G401 (cell line): ENCODE measurements around the gene IGFBP3. TPM values are rescaled to one million over a fixed set of nuclear protein-coding genes. Genes with fewer than 3 reads are reported as not detected.
A peak's percentile ranks its signal among the peaks of the same experiment; 100 is the strongest.

ENCODE experiments used
- DNase-seq: peaks from one replicate; pipeline ENCODE4 v3.0.0-alpha.2; 2015; ENCODE audit warnings: low spot score
- in situ Hi-C: cut with HindIII; loops from 2 replicates; pipeline ENCODE4 v1.10.0; 2016; ENCODE audit warnings: low sequenced_read_pairs, mixed read lengths
- total RNA-seq: library from RNA; depleted of rRNA; stranded (reverse); fragments of >200 nt; shearing (Covaris generic); gene quantifications from 2 replicates; pipeline ENCODE4 v1.2.3, GENCODE V29; 2014

IGFBP3 gene
- total RNA-seq, 1 experiment from 2014 or later, result 17.4 TPM

- in situ Hi-C loops, result no loop called here
- no peak for DNase-seq
These were observed 22.9 kb downstream of the IGFBP3 start for GRCh38 chr7:45898222-45898621.

GRCh38 chr7:45897042-45897690 lies 23.9 kb downstream of the IGFBP3 start:
- in situ Hi-C loops, result no loop called here
- DNase-seq, result no peak

GRCh38 chr7:45894665-45895062 lies 26.4 kb downstream of the IGFBP3 start:
- in situ Hi-C loops, result no loop called here
- no peak for DNase-seq

GRCh38 chr7:45893996-45894664 lies 26.9 kb downstream of the IGFBP3 start:
- no peak for DNase-seq
- in situ Hi-C loops, result no loop called here

DNA sequence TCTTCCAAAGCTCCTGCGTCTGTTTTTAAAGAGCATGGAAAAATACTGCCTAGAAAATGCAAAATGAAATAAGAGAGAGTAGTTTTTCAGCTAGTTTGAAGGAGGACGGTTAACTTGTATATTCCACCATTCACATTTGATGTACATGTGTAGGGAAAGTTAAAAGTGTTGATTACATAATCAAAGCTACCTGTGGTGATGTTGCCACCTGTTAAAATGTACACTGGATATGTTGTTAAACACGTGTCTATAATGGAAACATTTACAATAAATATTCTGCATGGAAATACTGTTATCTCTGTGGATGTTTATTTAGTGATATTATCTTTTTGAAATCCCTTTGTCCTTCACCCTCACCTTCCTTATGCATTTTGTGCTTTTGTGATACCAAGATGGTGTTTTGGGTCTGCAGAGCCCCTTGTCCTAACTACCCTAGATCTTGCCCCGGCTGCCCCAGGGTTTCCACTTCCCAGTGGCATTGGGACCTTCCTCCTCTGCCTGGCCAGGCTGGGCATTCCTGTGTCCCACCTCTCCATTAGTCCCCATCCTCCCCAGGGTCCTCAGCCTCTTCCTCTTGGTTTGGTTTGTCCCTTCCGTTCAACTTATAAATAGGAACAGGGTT lies 27.6 kb downstream of the IGFBP3 start:
- in situ Hi-C loops, result no loop called here
- no peak for DNase-seq

- in situ Hi-C loops, result no loop called here
- DNase-seq, result peak; percentile 29
These were observed 28.6 kb downstream of the IGFBP3 start for GRCh38 chr7:45892407-45893035.

GRCh38 chr7:45891462-45892402 lies 29.3 kb downstream of the IGFBP3 start:
- in situ Hi-C loops, result no loop called here
- no peak for DNase-seq

GRCh38 chr7:45890902-45891461 lies 30.1 kb downstream of the IGFBP3 start:
- in situ Hi-C loops, result no loop called here
- peak; percentile 67 for DNase-seq

DNA sequence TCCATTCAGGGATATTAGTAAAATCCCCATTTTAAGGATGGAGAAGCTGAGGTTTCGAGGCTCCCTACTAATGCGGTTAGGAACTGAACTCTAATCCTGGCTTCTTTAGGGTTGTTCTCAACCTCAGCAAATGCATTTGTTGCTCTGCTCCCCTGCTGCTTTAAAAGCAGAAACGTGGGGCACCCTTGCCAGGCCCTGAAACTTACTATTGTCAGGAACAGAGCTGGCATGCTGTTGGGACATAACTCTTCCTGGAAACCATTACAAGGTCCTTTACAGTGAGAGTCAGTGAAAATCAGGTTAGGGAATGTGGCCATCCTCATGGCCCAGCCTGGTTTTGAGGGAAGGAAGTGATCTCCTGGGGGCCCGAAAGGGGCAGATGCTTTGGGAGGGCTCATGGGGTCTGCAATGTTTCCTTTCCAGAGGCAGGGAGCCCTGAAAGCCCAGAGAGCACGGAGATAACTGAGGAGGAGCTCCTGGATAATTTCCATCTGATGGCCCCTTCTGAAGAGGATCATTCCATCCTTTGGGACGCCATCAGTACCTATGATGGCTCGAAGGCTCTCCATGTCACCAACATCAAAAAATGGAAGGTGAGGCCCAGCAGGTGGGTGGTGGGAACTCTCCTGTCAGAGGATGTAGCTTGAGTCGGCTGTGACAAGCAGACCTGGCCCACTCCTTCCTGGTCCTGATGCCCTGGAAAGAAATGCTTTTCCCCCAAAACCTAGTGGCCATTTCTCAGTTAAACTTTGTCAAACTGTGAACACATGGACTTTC lies 30.8 kb downstream of the IGFBP3 start:
- in situ Hi-C loops, result no loop called here
- DNase-seq, result no peak

DNA sequence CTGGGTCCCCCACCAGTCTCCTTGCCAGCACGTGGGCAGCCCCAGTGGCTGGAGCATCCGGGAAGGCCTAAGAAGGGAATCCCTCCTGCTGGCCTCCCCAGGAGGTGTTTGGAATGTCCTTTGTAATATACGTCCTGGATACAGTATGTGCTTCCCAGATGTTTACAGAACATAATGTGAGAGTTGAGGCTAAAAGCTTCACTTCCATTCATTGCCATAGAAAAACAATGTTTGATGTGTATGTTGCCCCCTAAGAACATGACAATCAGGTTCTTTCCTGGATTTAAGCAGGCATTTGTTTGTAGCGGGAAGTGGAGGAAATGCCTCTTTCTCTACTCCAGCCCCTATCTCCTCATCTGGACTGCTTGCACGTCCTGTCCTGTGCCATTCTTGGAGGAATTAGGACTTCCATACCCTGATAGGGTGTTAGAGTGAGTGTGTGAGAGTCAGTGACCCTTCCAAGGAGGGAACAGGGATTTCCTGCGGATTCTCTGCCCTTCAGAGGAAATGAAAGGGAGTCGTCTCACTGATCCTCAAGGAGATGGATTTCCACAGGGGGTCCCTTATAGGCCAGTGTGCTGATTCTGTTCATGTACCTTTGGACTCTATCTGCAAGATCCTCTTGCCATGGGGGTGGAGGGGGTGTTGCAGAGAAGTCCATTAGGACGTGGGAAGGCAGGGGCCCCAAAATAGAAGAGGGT lies 31.6 kb downstream of the IGFBP3 start:
- DNase-seq, result no peak
- in situ Hi-C loops, result no loop called here

GRCh38 chr7:45888993-45889366 lies 32.1 kb downstream of the IGFBP3 start:
- in situ Hi-C loops, result no loop called here
- no peak for DNase-seq

GRCh38 chr7:45888185-45888992 lies 32.7 kb downstream of the IGFBP3 start, which contains the start of gene IGFBP1:
Gene IGFBP1 (plus strand): TSS chr7:45888488. CDS start chr7:45888653, 165 bp downstream.
- no peak for DNase-seq
- in situ Hi-C loops, result no loop called here

DNA sequence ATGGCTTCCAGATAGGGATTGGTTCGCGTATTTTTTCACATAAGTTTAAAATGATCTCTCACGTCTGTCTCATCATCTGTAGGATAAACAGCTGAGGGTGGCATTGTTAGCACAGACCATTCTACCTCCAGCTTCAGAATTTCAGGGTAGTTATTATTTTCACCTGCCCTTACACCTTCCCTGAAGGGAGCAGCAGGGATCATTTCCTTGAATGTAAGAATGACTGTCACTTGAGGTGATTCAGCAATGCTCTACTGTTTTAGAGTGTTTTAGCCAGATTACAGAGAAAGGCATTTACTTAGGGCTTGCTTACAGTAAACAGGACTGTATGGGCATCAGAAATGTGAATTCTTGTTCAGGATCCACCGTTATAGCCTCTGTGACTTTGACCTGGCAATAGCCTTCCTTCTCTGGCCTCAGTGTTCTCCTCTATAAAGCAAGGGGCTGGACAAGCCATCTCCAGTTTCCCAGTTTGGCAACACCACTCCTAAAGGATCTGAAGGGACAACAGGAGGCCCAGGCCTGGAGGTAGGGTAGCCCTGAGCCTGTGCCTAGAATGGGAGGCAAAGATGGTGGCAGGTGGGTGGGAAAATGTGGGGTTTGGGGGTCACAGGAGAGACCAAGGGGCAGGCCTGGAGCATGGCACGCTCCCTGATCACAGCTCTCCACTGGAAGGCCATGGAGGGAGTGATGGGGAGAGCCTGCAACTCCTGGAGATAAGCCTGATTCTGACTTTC lies 34.0 kb downstream of the IGFBP3 start:
- in situ Hi-C loops, result no loop called here
- no peak for DNase-seq

GRCh38 chr7:45885264-45885882 lies 35.7 kb downstream of the IGFBP3 start:
- DNase-seq, result no peak
- in situ Hi-C loops, result no loop called here

DNA sequence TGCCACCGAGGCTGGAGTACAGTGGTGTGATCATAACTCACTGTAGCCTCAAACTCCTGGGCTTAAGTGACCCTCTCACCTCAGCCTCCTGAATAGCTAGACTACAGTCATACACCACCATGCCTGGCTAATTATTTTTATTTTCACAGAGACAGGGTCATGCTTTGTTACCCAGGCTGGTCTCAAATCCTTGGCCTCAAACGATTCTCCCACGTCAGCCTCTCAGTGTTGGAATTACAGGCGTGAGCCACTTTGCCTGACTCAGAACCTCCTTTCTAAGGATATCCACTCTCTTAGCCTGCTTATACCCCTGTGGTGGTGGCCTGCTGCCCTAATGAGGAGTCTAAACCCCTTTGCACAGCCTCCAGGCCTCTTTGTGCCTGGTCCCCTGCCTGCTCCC lies 36.9 kb downstream of the IGFBP3 start:
- in situ Hi-C loops, result no loop called here
- no peak for DNase-seq

GRCh38 chr7:45882465-45882810 lies 38.6 kb downstream of the IGFBP3 start:
- no peak for DNase-seq
- in situ Hi-C loops, result no loop called here
